Activated CD8-positive, alpha-beta memory T cell treated with anti-CD3 and anti-CD28 coated beads, Interleukin-2, amount 50 U/mL, for 48 hours (primary cell): ENCODE data around the gene PPP1R11.

Experiments
- DNase-seq: peaks from one replicate; pipeline ENCODE4 v3.0.0-alpha.2; 2020

Gene PPP1R11

GRCh38 chr6:30062471-30063178 lies 4.4 kb upstream of the PPP1R11 start:
- no peak for DNase-seq

GRCh38 chr6:30063315-30063714 lies 3.7 kb upstream of the PPP1R11 start:
- DNase-seq = no peak

- no peak for DNase-seq
Measured at GRCh38 chr6:30066082-30066481, 916 bp upstream of the PPP1R11 start.

GRCh38 chr6:30067460-30068139 lies 602 bp downstream of the PPP1R11 start:
- no peak for DNase-seq

- no peak for DNase-seq
Measured at GRCh38 chr6:30071081-30071818, 4.3 kb downstream of the PPP1R11 start.

- no peak for DNase-seq
Measured at GRCh38 chr6:30071858-30072257, 4.9 kb downstream of the PPP1R11 start.

DNA sequence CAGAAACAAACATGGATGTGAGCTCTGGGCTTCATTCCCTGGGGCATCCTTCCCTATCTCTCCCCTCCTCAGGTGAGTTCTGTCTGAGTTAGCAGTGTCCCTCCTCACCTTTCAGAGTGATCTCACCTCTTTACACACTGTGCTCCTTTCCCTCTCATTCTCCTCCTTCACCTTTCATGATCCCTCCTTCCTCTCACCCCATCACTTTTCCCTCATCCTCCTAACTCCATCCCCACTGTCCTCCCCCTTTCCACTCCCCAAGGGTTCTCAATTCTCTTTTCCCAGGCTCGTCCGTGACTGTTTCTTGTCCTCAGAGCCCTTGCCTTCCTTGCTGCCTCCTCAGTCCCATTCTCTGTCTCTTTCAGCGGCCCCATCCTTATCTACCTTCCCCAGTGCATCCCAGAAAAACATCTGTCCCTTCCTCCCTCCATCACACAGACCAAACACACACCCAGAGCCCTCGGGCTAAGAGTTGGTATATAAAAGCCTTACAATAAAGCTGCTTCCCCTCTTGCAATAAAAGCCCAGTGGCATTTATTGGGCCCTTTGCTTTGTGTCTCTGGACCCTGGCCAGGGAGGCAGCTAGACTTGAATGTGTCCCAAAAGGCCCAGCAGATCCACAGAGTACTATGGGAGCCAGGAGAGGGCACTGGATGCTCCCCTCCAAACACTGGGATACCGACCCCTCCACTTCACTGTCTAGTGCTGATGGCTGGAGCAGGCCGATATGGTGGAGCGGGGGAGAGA lies 6.7 kb downstream of the PPP1R11 start:
- DNase-seq = no peak

GRCh38 chr6:30074331-30075093 lies 7.5 kb downstream of the PPP1R11 start:
- DNase-seq = no peak

DNA sequence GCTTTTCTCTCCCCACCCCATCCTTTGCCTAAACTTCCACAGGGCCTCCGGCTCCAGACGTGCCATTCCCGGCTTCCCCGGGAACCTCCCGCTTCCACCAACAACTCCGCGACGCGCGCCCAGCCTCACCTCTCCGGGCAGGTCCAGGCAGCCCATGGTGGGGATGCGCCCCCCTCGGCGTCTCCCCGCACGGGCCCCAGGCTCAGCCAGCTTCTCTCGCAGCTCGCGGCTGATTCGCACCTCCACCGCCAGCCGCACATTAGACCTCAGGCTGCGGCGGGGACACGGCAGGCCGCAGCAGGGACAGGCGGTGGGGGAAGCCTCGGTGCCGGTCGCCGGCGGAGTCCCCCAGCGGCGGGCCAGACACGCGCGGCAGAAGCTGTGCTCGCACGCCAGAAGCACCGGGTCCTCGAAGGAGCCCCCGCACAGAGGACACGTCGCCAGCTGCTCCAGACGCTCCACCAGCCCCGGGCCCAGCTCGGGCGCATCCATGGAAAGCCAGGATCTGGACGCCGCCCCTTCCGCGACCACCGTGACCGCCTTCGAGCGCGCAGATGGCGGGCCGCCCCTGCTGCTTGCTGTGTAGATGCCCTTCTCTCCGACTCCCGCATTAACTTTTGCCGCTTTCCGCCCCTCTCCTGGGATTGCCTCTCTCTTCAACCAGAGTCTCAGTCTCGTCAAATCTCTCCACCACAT lies 8.2 kb downstream of the PPP1R11 start, which contains the start of gene RNF39:
RNF39 (minus strand) TSS at position 676 of the 696 bp plus-strand sequence; CDS start at position 492, 184 bp downstream.
- DNase-seq = no peak

GRCh38 chr6:30075790-30076732 lies 9.1 kb downstream of the PPP1R11 start:
- DNase-seq = peak; percentile 66

GRCh38 chr6:30077218-30077617 lies 10.2 kb downstream of the PPP1R11 start:
- no peak for DNase-seq

DNA sequence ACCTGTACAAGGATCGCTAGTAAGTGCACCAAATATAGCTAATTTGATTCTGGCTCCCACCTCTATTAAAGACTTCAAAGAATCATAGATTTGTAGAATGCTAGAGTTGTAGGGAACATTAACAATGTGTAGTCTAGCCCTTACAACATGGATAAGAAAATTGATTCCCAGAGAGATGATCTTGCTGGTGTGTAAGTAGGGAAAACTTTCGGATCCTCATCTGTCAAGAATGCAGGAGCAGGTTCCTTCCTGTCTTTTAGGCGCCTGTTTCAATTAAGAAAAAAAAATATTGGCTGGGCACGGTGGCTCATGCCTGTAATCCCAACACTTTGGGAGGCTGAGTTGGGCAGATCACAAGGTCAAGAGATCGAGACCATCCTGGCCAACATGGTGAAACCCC lies 20.9 kb downstream of the PPP1R11 start:
- DNase-seq = no peak

GRCh38 chr6:30091577-30092381 lies 24.8 kb downstream of the PPP1R11 start:
- DNase-seq = no peak

- no peak for DNase-seq
Measured at GRCh38 chr6:30092852-30093543, 26.0 kb downstream of the PPP1R11 start.

DNA sequence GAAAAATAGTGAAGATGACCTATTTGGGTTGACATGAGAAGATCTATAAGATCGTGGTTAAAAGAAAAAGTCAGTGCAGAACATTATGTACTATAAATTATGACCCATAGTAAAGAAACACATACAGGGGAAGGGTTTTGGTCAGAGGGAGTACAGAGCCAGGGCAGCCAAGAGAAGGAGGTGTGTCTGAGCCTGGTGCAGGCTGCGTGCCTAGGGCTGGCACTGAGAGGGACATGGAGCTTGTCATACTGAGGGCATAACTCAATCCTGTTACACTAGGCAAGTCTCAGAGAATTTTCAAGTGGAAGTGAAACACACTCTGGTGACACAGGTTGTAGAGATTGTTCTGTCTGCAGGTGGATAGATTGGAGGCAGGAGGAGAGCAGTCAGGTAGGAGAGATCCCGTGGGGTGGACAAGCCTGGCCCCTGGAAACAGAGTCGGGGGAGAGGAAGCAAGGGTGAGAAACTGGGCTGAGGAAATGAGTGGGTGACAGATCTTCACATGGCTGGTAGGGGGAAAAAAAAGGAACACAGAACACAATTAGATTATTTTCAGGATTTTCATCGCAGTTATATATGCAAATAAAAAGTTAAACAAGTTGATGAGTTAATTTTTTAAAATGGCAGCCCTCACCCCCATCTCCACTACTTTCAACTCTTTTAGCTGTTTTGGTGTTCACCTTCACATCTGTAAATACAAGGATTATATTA lies 27.1 kb downstream of the PPP1R11 start:
- no peak for DNase-seq

DNA sequence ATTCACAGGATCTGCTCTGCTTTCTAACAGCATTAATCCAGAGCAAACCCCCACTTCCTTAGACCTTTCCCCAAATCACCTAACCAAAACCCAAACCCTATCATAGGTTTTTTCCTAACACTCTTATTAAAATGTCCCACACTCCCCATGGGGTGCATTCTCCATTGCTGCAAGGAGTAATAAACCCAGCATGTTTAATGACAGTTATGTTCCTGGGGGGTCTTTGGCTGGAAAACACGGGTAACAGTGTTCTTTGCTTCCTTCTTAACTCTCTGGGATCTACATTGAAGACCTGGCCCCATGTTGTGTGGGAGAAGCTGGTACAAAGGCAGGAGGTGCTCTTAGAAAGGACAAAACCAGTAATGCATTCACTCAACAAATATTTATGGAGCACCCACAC lies 29.8 kb downstream of the PPP1R11 start:
- no peak for DNase-seq

DNA sequence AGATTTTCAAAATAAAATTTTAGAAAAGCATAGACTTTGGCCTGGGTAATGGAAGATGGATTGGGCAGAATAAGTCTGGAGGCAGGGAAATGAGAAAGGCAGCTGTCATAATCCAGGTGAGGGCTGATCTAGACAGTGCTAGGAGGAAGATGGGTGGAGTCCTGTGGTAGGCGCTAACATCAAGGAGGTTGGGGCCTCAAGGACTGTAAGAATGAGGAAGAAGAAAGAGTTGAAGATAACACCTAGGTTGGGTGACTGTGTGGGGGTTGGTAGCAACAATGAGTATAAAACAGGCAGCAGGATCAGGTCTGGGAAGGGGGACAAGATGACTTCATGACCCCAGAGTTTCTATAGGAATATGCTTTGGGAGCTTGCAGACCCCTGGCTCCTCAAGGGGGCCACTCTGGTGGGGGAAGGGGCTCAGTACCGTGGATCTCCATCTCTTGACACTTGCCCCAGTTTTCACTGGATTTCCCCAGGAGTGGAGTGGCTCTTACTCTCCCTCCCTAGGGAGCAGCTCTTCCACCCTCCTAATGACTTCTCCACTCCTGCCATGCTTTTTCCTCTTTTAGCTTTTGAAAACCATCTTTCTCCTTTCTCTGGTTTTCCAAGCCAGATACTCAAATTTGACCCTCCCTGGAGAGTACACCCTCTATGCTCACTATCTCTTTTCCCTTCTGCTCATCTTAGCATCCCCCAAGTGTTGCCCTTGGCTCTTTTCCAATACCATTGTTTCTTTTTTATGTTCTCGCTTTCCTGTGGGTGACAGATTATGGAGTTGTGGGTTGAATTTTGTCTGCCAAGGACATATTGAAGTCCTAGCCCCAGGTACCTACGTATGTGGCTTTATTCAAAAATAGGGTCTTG lies 31.1 kb downstream of the PPP1R11 start:
- DNase-seq = no peak
